DND-41 (cell line): Measurements from ENCODE around the gene RFPL1.

Experiments used
- CTCF ChIP-seq: IDR thresholded peaks from 2 replicates; pipeline ENCODE4 v1.5.1; 2012; ENCODE audit warnings: borderline replicate concordance, low read length, moderate library complexity, mild to moderate bottlenecking; ENCODE audit not compliant: poor library complexity, severe bottlenecking; ENCODE audit errors: extremely low read depth
- EZH2 ChIP-seq: IDR thresholded peaks from 3 replicates; pipeline ENCODE4 v1.6.1; 2012; ENCODE audit warnings: borderline replicate concordance, low read depth, mild to moderate bottlenecking, moderate library complexity, low read length, inconsistent platforms; ENCODE audit not compliant: severe bottlenecking

GRCh38 chr22:29393019-29393608 lies 45.3 kb upstream of the RFPL1 start:
- TF ChIP-seq CTCF (no peak), EZH2 (no peak)
